ENCODE data around the gene SERPING1.

- no peak for TF ChIP-seq CTCF (IDR thresholded peaks at IDR 0.05; ENCODE audit: insufficient read depth, low read length, poor library complexity, severe bottlenecking)
- TF ChIP-seq EZH2phosphoT487 (conservative IDR thresholded peaks at IDR 0.05; ENCODE audit: low read length): no peak
These were observed 42.0 kb downstream of the SERPING1 start for GRCh38 chr11:57639321-57640067.

Measured in SU-DHL-6 (cell line).